HepG2 (cell line): ENCODE results near the gene ALDOA. TPM values are rescaled to one million over a fixed set of nuclear protein-coding genes. Genes with fewer than 3 reads are reported as not detected.

Source experiments
- ARNT ChIP-seq: fragments of 450-650 bp; IDR thresholded peaks from 2 replicates; pipeline ENCODE4 v1.6.1; 2017
- ARNT2 ChIP-seq: sonication (generic); formaldehyde crosslinking; IDR thresholded peaks from 2 replicates; pipeline ENCODE4 v1.8.0; 2022; ENCODE audit warnings: mild to moderate bottlenecking, low read depth, missing genetic modification reagents, moderate library complexity
- CHCHD3 ChIP-seq: sonication (generic); formaldehyde crosslinking; IDR thresholded peaks from 2 replicates; pipeline ENCODE4 v1.8.0; 2022; ENCODE audit warnings: mild to moderate bottlenecking, missing genetic modification reagents, moderate library complexity
- PRDM4 ChIP-seq: sonication (generic); formaldehyde crosslinking; IDR thresholded peaks from 2 replicates; pipeline ENCODE4 v1.9.0; 2021; ENCODE audit warnings: missing genetic modification reagents, borderline replicate concordance
- RAD51 ChIP-seq: fragments of 450-650 bp; IDR thresholded peaks from 2 replicates; pipeline ENCODE4 v1.6.1; 2016; ENCODE audit warnings: borderline replicate concordance
- SAP130 ChIP-seq: IDR thresholded peaks from 2 replicates; pipeline ENCODE4 v1.6.1; 2016; ENCODE audit warnings: low read depth
- SIX4 ChIP-seq: sonication (generic); formaldehyde crosslinking; IDR thresholded peaks from 2 replicates; pipeline ENCODE4 v1.4.0; 2020; ENCODE audit warnings: missing genetic modification reagents
- SPEN ChIP-seq: sonication (generic); formaldehyde crosslinking; IDR thresholded peaks from 2 replicates; pipeline ENCODE4 v1.5.1; 2020; ENCODE audit warnings: low read depth, mild to moderate bottlenecking, missing genetic modification reagents
- THRA ChIP-seq: sonication (generic); formaldehyde crosslinking; IDR thresholded peaks from 2 replicates; pipeline ENCODE4 v1.4.0; 2020; ENCODE audit warnings: missing genetic modification reagents, borderline replicate concordance
- TRAFD1 ChIP-seq: sonication (generic); formaldehyde crosslinking; IDR thresholded peaks from 2 replicates; pipeline ENCODE4 v1.5.1; 2020; ENCODE audit warnings: missing genetic modification reagents, mild to moderate bottlenecking, borderline replicate concordance
- ZFP36 ChIP-seq: fragments of 150-350 bp; IDR thresholded peaks from 2 replicates; pipeline ENCODE4 v1.6.1; 2018; ENCODE audit warnings: borderline replicate concordance, low read length, low read depth; ENCODE audit not compliant: partially characterized antibody
- ZNF235 ChIP-seq: sonication (generic); formaldehyde crosslinking; IDR thresholded peaks from 2 replicates; pipeline ENCODE4 v1.8.1; 2023; ENCODE audit warnings: mild to moderate bottlenecking, missing genetic modification reagents, borderline replicate concordance
- ZNF414 ChIP-seq: sonication (generic); formaldehyde crosslinking; IDR thresholded peaks from 2 replicates; pipeline ENCODE4 v1.5.0; 2020; ENCODE audit warnings: missing genetic modification reagents
- ZNF552 ChIP-seq: sonication (generic); formaldehyde crosslinking; IDR thresholded peaks from 2 replicates; pipeline ENCODE4 v1.9.0; 2022; ENCODE audit warnings: missing genetic modification reagents, mild to moderate bottlenecking, borderline replicate concordance
- ZNF580 ChIP-seq: IDR thresholded peaks from 2 replicates; pipeline ENCODE4 v1.6.1; 2016; ENCODE audit warnings: low read depth, borderline replicate concordance
- ZNF691 ChIP-seq: sonication (generic); formaldehyde crosslinking; IDR thresholded peaks from 2 replicates; pipeline ENCODE4 v1.4.0; 2020; ENCODE audit warnings: missing genetic modification reagents, low read depth, mild to moderate bottlenecking, borderline replicate concordance
- ZNF710 ChIP-seq: sonication (generic); formaldehyde crosslinking; IDR thresholded peaks from 2 replicates; pipeline ENCODE4 v1.5.0; 2020; ENCODE audit warnings: mild to moderate bottlenecking, missing genetic modification reagents, borderline replicate concordance
- ZSCAN22 ChIP-seq: sonication (generic); formaldehyde crosslinking; IDR thresholded peaks from 2 replicates; pipeline ENCODE4 v1.4.0; 2020; ENCODE audit warnings: mild to moderate bottlenecking, missing genetic modification reagents
- polyA plus RNA-seq, 8 experiments: library from polyadenylated mRNA; depleted of rRNA in 3 of 8; stranded (reverse) in 7 of 8; unstranded in 1 of 8; fragments of >200 nt; fragmentation: Illumina TruSeq in 4 of 8; extraction: Trizol in 4 of 8; gene quantifications; 2 replicates each; pipeline versions ENCODE4 v1.2.1 to v1.2.3, GENCODE V29; 2011 to 2016; ENCODE audit warnings: low read depth in 4 of 8, missing spikeins in 1 of 8, mixed read lengths in 1 of 8; ENCODE audit not compliant: insufficient read depth in 1 of 8
- total RNA-seq, 5 experiments: library from RNA; depleted of rRNA; stranded (reverse); fragments of >200 nt; fragmentation: Illumina TruSeq; extraction: Trizol; gene quantifications; 2 replicates each; pipeline ENCODE4 v1.2.3, GENCODE V29; 2016; ENCODE audit warnings: low read depth in 1 of 5

Gene ALDOA
- total and polyA plus RNA-seq, 2 of the 13 experiments (the other 11 are each of a cell fraction or from before 2014, with no cell fraction given), result 925 to 1,884 TPM

- TF ChIP-seq ZNF710 (peak; percentile 94), ZFP36 (no peak), ZNF414 (CRISPR knock-in tag) (peak; percentile 99), ZSCAN22 (CRISPR knock-in tag) (peak; percentile 44; the same call in 1 of the 2 replicates), SPEN (CRISPR knock-in tag) (peak; percentile 98), PRDM4 (CRISPR knock-in tag) (peak; percentile 32), CHCHD3 (CRISPR knock-in tag) (no peak; the same call in 1 of the 2 replicates), ZNF235 (CRISPR knock-in tag) (peak; percentile 87), ZNF552 (CRISPR knock-in tag) (peak; percentile 98), ZNF580 (peak; percentile 90), ZNF691 (CRISPR knock-in tag) (peak; percentile 93; the same call in 1 of the 2 replicates), RAD51 (no peak), ARNT (peak; percentile 92; the same call in 1 of the 2 replicates), TRAFD1 (CRISPR knock-in tag) (peak; percentile 98), SIX4 (CRISPR knock-in tag) (peak; percentile 88), SAP130 (CRISPR knock-in tag) (peak; percentile 96), THRA (peak; percentile 73; the same call in 1 of the 2 replicates), ARNT2 (CRISPR knock-in tag) (peak; percentile 95)
Measured at GRCh38 chr16:30065102-30065942, at the start of gene ALDOA (continued).
